22Rv1 (cell line): ENCODE results near the gene SCP2D1.
A peak's percentile ranks its signal among the peaks of the same experiment; 100 is the strongest.
"Not testable (repeated sequence)": the region's sequence is repeated elsewhere in the genome, so short reads cannot be mapped to it uniquely, and the experiment has no call there.

Source experiments
- H3K27ac ChIP-seq: fragments of 450-650 bp; 2 replicates; pipeline ENCODE4 v1.5.1; 2017
- CTCF ChIP-seq: fragments of 450-650 bp; IDR thresholded peaks from 2 replicates; pipeline ENCODE4 v1.5.1; 2017; ENCODE audit warnings: mild to moderate bottlenecking
- ZFX ChIP-seq: fragments of 450-650 bp; IDR thresholded peaks from 2 replicates; pipeline ENCODE4 v1.6.1; 2017; ENCODE audit warnings: antibody characterized with exemption, borderline replicate concordance

Gene SCP2D1

DNA sequence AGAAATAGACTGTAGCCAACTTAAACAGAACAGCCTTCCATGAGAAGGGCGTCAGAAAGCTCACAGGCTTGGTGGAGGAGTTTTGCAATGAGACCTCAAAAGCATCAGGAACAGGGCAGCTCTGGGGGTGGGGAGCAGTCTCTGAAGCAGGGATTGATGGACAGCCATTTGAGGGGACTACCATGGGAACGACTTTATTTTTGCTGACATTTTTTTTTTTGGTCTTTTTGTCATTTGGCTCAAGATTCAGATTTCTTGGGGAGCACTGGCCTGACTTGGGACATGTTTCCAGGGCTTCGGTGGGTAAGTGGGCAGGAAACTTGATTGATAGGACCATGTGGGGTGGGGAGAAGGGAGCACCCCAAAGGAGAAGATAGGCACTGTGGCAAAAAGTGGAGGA, 32.1 kb upstream of the SCP2D1 start:
- no peak overlapping the region for H3K27ac ChIP-seq
- TF ChIP-seq ZFX, result no peak
- TF ChIP-seq CTCF, result no peak

- H3K27ac ChIP-seq, result no peak overlapping the region
- no peak for TF ChIP-seq ZFX
- no peak for TF ChIP-seq CTCF
These were observed 30.1 kb upstream of the SCP2D1 start for GRCh38 chr20:18783385-18783959.

DNA sequence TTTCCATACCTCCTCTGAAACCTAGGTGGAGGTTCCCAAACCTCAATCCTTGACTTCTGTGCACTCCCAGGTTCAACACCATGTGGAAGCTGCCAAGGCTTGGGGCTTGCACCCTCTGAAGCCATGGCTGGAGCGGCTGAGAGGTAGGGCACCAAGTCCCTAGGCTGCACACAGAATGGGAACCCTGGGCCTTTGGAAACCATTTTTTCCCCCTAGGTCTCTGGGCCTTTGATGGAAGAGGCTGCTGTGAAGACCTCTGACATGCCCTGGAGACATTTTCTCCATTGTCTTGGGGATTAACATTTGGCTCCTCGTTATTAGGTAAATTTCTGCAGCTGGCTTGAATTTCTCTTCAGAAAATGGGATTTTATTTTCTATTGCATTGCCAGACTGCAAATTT, 26.5 kb upstream of the SCP2D1 start:
- not testable (repeated sequence) for H3K27ac ChIP-seq

DNA sequence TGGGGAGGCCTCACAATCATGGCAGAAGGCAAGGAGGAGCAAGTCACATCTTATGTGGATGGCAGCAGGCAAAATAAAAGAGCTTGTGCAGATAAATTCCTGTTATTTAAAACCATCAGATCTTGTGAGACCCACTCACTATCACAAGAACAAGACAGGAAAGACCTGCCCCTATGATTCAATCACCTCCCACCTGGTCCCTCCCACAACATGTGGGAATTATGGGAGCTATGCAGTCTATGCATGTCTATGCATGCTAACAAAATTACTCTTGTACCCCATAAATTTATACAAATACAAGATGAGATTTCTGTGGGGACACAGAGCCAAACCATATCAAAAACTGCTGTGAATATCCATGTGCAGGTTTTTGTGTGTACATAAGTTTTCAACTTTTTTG, 25.6 kb upstream of the SCP2D1 start:
- no peak overlapping the region for H3K27ac ChIP-seq
- TF ChIP-seq ZFX (no peak), CTCF (no peak)

- TF ChIP-seq CTCF (no peak), ZFX (no peak)
- H3K27ac ChIP-seq, result no peak overlapping the region
These were observed 22.8 kb upstream of the SCP2D1 start for GRCh38 chr20:18790787-18791186.

DNA sequence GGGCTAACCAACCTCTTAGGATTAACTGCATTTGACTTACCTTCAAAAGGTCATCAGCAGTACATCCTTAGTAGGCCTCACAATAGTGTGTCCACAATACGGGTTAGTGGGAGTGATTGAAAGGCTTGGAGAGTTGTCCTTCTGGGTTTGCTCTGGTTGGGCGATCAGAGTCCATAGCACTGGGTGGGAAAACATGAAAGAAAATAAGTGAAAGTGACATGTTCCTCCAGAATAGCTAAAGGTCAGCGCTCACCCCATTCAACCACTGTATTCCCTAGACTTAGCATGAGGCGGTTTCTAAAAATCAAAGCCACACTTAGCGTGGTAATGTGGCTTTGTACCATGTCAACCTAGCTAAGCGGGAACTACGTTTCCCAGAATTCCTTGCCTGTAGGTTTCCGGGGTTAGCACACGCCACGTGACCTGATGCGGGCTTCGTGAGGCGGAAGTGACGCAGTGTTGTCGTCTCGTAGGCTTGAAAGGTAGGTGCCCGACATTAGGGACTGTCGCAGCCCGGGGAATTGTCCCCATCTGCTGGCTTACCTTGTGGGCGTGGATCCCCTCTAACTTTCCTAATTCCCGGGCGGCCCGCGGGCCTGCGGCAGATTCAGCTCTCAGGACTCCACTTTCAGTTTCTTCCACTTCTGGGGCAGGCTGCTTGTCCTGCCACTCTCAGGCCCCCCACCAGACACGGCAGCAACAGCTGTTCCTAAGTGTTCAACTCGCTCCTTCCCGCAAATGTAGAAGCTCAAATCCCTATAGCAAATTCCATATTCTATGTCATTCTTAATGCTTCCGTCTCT, 19.8 kb upstream of the SCP2D1 start:
- H3K27ac ChIP-seq, result no peak overlapping the region
- 0 out of 2 replicates have a peak, but pooled peaks have one; percentile 16 for TF ChIP-seq CTCF
- TF ChIP-seq ZFX, result no peak

DNA sequence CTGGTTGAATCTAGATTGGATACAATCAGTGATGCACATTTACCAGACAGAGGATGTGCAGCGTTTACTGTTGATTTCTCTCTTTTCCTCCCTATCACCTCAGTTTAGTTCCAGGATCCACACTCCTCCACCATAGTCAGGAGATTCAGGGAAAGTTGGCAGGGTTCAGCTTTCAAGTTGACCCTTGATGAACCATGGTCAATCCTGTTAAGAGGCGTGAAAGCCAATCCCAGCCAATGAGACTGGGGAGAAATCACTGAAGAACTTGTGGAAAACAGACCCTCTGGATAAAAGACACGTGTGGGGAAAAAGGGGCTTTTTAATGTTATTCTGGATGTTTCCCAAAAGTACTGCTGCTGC, 19.2 kb upstream of the SCP2D1 start:
- no peak for TF ChIP-seq CTCF
- no peak for TF ChIP-seq ZFX
- no peak overlapping the region for H3K27ac ChIP-seq
